ENCODE measurements around the gene PODNL1.
"Not testable (repeated sequence)": the region's sequence is repeated elsewhere in the genome, so short reads cannot be mapped to it uniquely, and the experiment has no call there.

PODNL1 gene

GRCh38 chr19:13938301-13939064 is at the start of gene PODNL1:
Gene PODNL1, minus strand, starts transcription at chr19:13938417. Its CDS starts 236 bp downstream, at chr19:13938181.
- no peak for DNase-seq

GRCh38 chr19:13987101-13987890 is 49.1 kb upstream of the PODNL1 start:
- no peak for DNase-seq

- peak; percentile 99 for DNase-seq
These were observed 48.2 kb upstream of the PODNL1 start for GRCh38 chr19:13986348-13986904.

- DNase-seq: no peak
These were observed 47.6 kb upstream of the PODNL1 start for GRCh38 chr19:13985771-13986347.

- no peak for DNase-seq
These were observed 46.9 kb upstream of the PODNL1 start for GRCh38 chr19:13984875-13985741.

- DNase-seq: no peak
These were observed 46.0 kb upstream of the PODNL1 start for GRCh38 chr19:13984186-13984585.

GRCh38 chr19:13983213-13983889 is 45.1 kb upstream of the PODNL1 start:
- no peak for DNase-seq

GRCh38 chr19:13982773-13983172 is 44.6 kb upstream of the PODNL1 start:
- no peak for DNase-seq

- DNase-seq: no peak
These were observed 43.8 kb upstream of the PODNL1 start for GRCh38 chr19:13981988-13982501.

- DNase-seq: no peak
These were observed 43.2 kb upstream of the PODNL1 start for GRCh38 chr19:13981467-13981866.

GRCh38 chr19:13981021-13981420 is 42.8 kb upstream of the PODNL1 start:
- no peak for DNase-seq

- no peak for DNase-seq
These were observed 42.1 kb upstream of the PODNL1 start for GRCh38 chr19:13980340-13980739.

GRCh38 chr19:13979686-13980085 is 41.5 kb upstream of the PODNL1 start:
- DNase-seq: no peak

- DNase-seq: no peak
These were observed 41.0 kb upstream of the PODNL1 start for GRCh38 chr19:13979244-13979615.

- DNase-seq: no peak
These were observed 40.4 kb upstream of the PODNL1 start for GRCh38 chr19:13978351-13979243.

- no peak for DNase-seq
These were observed 39.6 kb upstream of the PODNL1 start for GRCh38 chr19:13977803-13978202.

- no peak for DNase-seq
These were observed 38.2 kb upstream of the PODNL1 start for GRCh38 chr19:13976446-13976845.

GRCh38 chr19:13975870-13976269 is 37.7 kb upstream of the PODNL1 start:
- DNase-seq: no peak

GRCh38 chr19:13974073-13974472 is 35.9 kb upstream of the PODNL1 start:
- peak; percentile 38 for DNase-seq

GRCh38 chr19:13973479-13973878 is 35.3 kb upstream of the PODNL1 start:
- DNase-seq: not testable (repeated sequence)
